Measurements from ENCODE around the gene AFG1L. TPM values are rescaled to one million over a fixed set of nuclear protein-coding genes. Genes with fewer than 3 reads are reported as not detected.
"Not testable (repeated sequence)": the region's sequence is repeated elsewhere in the genome, so short reads cannot be mapped to it uniquely, and the experiment has no call there.

Gene AFG1L
- total and polyA plus RNA-seq, 8 donors, result 1.2 to 4.7 (median 3.8) TPM

- no peak overlapping the region for H3K27ac ChIP-seq
- no peaks in the 10 kb centered on the region for H3K9me3 ChIP-seq
- WGBS, 2 donors, result 78 to 88% methylated on average over 11 of the region's 11 CpGs
- no peaks in the 10 kb centered on the region for H3K27me3 ChIP-seq
- no peak overlapping the region for H3K4me3 ChIP-seq
- ATAC-seq, result no peak
- H3K4me1 ChIP-seq, result no peaks in the 10 kb centered on the region
- FAIRE-seq, result no peak
- intact Hi-C loops (cut with DNase I), result loop anchor here in 1 of 3 donors (10.0 kb wide), 1 partner anchor 530 kb away; no protein-coding TSS in a partner anchor
- no peak for TF ChIP-seq CTCF (IDR thresholded peaks at IDR 0.05)
- DNase-seq, result no peak
- no peaks in the 10 kb centered on the region for H3K36me3 ChIP-seq
Observed at GRCh38 chr6:108535114-108535742, 240.4 kb downstream of the AFG1L start.

GRCh38 chr6:108535920-108536535, 241.2 kb downstream of the AFG1L start:
- H3K27ac ChIP-seq, H3K9me3 ChIP-seq, H3K27me3 ChIP-seq, H3K4me1 ChIP-seq, DNase-seq, H3K36me3 ChIP-seq, ATAC-seq, H3K4me3 ChIP-seq, FAIRE-seq: not testable (repeated sequence)
- intact Hi-C loops (cut with DNase I), result loop anchor here in 1 of 3 donors (10.0 kb wide), 1 partner anchor 529 kb away; no protein-coding TSS in a partner anchor
- WGBS, 2 donors, result 83 to 88% methylated on average over 4 of the region's 4 CpGs

- peak; percentile 52 to 63 (median 61) for TF ChIP-seq CTCF (IDR thresholded peaks at IDR 0.05)
- FAIRE-seq (peak; percentile 92), ATAC-seq (peak; percentile 95 to 98 (median 97)), DNase-seq (peak in 5 of 6 donors; percentile 54 to 82 (median 59))
- intact Hi-C loops (cut with DNase I), result loop anchor here in 2 of 3 donors (5.0 to 10.0 kb wide), 3 partner anchors 295 to 533 kb away; no protein-coding TSS in a partner anchor
- H3K9me3 ChIP-seq, result no peaks in the 10 kb centered on the region
- no peaks in the 10 kb centered on the region for H3K36me3 ChIP-seq
- peaks cover 0 to 7% (median 0%) of the 10 kb centered on the region in 3 donors for H3K4me1 ChIP-seq
- no peaks in the 10 kb centered on the region for H3K27me3 ChIP-seq
- WGBS, 2 donors, result 8 to 12% methylated on average over 5 of the region's 5 CpGs
- H3K4me3 ChIP-seq, result peak overlapping the region in 1 of 4 donors; percentile 9
- H3K27ac ChIP-seq, result no peak overlapping the region
Observed at GRCh38 chr6:108541843-108542759, 247.2 kb downstream of the AFG1L start.

- peaks cover 0 to 7% (median 0%) of the 10 kb centered on the region in 3 donors for H3K4me1 ChIP-seq
- no peak overlapping the region for H3K27ac ChIP-seq
- H3K9me3 ChIP-seq, result no peaks in the 10 kb centered on the region
- H3K27me3 ChIP-seq, result no peaks in the 10 kb centered on the region
- DNase-seq (no peak), FAIRE-seq (no peak), ATAC-seq (no peak)
- WGBS, 2 donors, result 73 to 84% methylated on average over 7 of the region's 7 CpGs
- no peaks in the 10 kb centered on the region for H3K36me3 ChIP-seq
- no peak for TF ChIP-seq CTCF (IDR thresholded peaks at IDR 0.05)
- H3K4me3 ChIP-seq, result no peak overlapping the region
- intact Hi-C loops (cut with DNase I), result loop anchor here in 2 of 3 donors (5.0 to 10.0 kb wide), 3 partner anchors 294 to 531 kb away; no protein-coding TSS in a partner anchor
Observed at GRCh38 chr6:108543175-108543940, 248.5 kb downstream of the AFG1L start.

Data from pancreas (tissue), 10 donors.